HG03108 (cell line): Measurements from ENCODE around the gene BRD4.
A peak's percentile ranks its signal among the peaks of the same experiment; 100 is the strongest.

ENCODE experiments used
- ATAC-seq: cut with Tn5 transposase; IDR thresholded peaks from one replicate; pipeline ENCODE4 v1.9.1; 2021; ENCODE audit warnings: moderate library complexity; ENCODE audit not compliant: unreplicated experiment

The BRD4 gene

DNA sequence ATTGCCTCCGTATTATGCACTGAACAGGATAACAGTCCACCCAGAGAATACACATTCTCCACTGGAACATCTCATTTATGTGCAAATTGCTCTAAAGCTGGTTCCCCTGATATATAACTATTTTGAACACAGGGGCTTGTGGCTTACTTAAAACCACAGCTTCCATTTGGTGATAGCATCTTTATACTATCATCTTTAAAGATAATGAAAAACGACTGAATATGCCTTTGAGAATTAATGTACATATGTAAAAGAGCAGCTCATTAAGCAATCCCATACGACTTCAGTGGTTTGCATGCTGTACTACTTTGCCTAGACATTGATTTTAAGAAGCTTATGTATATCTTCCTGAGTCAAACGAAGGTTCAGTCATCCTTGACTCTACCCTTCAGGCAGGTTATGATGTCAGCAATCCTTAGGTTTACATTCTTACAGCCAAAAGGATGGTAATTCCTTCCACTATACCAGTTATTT is 40.8 kb downstream of the BRD4 start:
- ATAC-seq, result no peak

DNA sequence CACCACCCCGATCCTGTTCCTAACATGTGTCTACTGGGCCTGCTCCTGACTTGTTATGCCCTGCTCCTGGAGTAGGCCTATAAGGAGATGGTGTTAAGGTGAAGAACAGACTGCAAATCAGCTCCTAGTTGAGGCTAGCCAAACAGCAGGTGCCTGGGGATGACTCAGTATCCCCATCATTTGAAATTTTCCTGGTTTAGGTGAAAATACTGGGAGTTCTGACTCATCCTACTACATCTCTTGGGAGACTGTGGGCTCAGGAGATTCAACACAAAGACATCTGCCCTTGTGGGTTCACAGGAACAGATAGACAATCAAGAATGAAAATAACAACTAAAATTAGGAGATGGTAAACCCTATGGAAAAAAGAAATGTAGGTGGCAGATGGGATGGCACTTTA is 41.2 kb downstream of the BRD4 start:
- no peak for ATAC-seq

DNA sequence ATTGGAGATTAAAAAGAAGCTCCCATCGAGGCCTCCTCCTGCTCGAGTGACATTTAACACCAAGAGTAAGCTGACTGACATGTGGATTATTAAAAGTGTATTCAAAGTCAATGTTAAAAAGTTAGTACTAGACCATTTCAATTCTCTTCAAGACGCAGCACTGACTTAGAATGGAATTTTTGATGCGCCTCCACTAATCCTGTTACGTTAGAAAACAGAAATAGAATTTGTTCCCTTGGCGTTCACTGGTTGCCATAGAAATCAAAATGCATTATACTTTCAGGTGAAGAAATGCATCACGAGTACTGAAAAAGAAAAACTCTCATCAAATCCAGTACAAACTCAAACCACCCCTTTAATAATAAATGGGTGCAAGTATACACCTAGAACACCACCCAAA is 42.2 kb downstream of the BRD4 start:
- no peak for ATAC-seq

DNA sequence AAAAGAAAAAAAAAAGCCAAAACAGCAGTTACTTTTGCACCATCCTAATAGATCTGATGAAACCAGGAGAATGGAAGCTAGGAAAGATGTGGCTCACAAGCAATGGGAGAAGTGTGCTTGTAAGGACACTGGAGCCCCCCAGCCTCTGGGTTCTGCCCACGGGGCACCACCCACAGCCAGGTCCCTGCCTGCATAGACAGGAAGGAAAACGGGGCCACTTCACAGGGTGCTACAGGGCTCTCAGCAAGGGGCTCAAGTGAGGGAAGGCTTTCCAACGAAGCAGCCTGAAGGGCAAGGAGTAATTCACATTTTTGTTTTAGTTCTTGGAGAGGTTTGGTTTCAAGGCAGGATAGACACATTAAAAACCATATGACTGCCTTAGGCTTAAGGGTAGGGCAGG is 42.7 kb downstream of the BRD4 start:
- ATAC-seq, result no peak

DNA sequence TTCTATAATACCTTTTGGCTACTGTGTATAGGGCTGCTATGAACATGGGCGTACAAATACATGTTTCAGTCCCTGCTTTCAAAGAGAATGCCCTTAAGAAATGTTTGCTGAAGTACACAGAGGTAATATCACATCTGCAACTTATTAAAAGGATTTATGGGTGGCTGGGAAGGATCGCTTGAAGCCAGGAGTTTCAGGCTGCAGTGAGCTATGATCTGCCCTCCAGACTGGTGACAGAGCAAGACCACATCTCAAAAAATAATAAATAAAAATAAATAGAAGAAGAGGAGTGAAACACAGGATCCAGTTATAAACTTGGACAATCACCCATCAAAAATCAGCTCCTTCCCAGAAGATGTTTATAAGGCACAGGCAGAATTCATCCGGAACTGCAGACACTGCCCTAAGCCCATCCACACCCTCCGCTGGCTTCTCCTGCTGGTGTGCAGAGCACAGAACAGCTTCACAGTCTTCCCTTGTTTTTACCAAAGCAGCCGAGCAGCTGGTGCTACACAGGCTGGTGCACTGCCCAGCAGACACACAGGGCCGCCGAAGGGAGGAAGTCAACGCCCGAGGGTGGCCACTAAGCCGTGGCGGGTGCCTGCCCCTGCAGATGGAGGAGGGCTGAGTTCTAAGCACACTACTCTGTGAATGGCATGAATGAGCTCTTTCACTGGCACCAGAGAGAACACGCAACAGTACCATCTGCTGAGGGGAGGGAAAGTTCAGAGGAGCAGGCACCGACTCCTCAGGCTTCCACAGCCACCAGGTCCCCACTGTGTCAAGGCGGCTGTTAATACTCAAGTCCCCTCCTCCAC is 44.0 kb downstream of the BRD4 start:
- peak; percentile 46 for ATAC-seq

DNA sequence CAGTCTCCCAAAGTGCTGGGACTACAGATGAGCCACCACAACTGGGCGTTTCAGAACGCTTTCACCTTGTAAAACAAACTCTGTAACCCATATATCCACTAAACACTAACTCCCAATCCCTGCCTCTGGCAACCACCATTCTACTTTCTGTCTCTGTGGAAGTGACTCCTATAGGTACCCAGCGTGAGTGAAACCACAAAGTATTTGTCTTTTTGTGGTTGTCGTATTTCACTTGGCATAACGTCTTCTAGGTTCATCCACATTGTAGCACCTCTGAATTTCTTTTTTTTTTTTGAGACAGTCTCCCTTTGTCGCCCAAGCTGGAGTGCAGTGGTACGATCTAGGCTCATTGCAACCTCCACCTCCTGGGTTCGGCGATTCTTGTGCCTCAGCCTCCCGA is 44.8 kb downstream of the BRD4 start:
- no peak for ATAC-seq

DNA sequence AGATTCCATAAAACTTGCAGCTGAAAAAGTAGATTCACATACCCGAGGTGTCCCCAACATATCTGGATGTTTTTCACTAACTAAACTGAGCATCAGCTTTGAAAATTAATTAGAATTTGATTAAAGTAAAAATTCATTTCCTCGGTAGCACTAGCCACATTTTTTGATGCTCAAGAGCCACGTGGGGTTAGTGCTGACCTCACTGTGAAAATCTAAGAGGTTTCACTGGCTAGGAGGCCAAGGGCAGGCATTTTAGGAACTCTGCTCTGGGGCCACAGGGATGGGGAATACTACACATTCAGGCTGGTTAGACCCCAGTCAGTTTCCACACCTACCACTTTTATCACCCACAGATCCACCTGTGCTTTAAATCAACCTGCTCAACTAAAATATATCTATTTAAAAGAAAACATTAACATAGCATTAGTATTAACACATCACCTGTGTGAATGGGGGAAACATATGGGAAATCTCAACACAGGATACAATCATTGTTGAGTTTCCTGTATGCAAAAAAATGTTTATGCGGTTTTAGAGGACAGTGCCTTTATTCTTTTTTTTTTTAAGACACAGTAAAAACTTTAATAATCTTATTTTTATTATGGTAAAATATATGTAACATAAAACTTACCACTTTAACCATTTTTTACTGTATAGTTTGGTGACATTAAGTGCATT is 45.5 kb downstream of the BRD4 start:
- no peak for ATAC-seq

DNA sequence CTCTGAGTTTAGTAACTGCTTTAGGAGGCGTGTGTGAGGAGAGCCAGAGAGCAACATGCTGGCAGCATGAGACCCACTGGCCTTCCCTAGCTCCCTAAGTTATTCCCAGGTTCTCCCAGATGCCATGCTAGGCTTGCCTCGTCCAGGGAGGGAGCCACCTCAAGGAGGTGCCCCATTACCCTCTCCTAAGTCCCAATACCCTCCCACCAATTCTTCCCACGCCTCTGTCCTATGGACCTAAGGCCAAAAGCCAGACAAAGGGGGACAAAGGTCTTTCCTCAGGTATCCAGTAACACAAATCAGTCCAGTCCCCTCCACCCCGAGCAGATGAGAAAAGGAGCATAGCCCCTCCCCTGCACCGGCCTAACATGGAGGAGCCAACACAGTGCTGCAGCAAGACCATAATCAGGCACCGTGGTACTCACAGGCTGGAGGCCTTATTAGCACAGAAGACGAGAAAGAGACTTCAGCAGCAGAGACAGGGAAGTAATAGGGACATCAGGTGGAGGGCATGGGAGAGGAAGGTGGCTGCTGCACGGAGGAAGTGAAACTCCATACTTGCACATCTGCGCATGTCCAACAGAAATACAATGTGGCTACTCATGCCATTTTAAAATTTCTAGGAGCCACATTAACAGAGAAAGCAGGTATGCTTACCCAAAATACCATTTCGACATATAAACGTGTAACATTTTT is 46.3 kb downstream of the BRD4 start:
- no peak for ATAC-seq

DNA sequence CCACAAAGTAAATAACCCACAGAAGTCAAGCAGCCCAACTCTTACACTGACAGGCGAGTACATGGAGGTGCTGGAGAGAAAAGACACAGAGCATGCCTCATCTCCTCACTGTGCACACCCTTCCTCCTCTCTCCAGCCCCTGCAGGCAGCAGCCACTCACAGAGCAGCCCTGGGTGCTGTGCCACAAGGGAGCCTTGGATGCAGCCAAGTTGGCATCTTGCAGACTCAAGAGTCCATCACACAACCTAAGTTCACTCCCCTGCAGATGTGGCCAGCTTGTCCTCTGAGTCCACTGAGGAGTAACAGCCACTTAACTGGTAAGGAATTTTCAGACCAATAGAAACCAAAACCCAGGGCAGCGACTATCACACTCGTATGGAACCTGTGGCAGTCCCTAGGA is 47.4 kb downstream of the BRD4 start:
- ATAC-seq, result no peak

DNA sequence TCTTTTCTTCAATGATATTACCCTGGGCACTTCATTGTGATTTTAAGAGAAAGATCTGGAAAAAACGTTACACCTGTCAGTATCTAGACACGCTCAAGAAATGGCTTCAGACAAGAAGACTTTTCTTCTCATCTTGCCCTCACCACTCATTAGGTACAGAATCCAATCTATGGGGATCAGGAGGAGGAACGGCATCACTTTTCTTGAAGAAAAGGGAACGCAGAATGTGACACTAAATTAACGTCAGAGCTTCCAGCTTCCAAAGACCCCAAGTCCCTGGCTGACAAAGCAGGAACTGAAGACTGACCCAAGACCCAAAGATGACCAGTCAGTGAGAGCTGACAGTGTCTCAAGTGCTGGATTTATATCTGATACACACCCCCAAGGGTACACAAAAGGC is 48.2 kb downstream of the BRD4 start:
- ATAC-seq, result no peak

DNA sequence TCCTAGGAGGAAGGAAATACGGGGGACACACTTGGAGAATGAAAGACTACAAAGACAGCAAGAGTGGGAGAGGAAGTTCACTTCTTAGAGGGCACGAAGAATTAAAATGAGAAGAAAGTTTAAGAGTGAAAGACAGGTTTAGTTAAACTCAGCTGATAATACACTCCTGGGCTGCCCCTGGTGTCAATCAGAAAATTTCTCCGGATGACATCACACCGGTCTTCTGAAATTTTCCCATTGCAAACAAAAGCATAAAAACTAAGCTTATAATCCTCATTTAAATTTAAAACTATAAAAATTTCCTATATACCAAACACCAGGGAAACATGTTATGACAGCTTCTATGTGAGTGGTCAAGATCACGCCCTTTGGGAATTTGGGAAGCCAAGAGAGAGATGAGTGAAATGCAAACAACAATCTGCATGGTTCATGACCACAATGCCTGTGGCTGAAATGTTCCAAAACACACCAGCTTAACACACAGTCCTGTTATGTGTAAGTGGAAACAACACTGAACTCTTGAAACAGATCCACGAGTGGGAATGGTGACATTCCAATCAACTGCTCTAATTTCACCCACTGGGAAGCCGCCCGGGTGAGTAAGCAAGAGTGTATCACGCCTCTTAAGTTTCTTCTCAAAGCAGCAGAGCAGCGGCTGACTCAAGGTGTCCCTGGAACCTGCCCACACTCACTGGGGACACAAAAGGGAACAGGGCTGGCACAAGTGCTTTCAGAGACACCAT is 49.0 kb downstream of the BRD4 start:
- no peak for ATAC-seq

DNA sequence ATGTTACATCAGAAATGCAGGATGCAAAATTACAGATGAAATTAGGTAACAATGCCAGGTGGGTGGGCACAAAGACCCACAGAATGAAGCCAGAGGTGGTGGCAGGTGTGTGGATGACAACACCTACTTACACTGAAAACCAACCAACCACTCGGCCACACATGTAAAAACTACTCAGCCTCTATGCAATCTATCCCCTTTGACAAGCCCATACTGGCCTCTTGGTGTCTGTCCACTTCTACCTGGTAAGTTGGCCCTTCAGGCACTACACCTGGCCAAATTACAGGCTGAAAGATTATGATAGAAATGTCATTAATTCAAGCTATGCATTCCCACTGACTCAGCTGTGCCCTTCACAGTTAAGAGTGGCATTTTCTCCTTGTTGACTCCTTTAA is 50.0 kb downstream of the BRD4 start:
- ATAC-seq, result no peak

DNA sequence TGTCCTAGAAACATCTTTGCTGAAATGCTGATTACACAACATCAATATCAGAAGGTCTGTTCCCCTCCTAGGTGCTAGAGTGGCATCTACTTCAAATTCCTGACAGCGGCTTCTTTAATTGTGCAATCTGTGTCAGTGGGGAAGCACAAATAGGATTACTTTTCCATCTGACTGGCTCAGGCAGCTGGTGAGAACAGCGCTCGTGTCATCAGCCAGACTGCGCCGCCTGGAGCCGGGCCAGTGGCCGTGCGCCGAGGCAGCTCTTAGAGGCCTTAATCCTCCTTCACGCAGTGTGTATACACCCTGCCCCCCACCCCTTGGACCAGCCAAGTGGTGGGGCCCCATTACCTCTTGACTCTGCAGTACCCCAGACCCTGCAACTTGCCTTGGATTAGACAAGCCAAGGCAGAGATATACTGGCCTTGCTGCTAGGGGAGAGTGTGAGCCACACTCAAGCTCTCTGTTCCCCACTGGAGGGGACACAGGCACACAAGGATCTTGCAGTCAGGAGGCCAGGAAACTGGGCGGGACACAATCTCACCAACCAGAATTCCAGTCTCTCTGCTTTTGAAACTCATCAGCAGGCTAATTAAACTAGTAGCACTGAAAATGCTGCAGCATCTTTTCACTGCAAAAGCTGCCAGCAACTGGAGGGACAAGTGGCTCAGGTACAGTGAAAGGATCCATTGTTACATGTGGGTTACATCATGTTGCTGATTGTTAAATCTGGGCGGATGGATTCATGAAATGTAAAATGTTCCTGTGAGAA is 51.2 kb downstream of the BRD4 start:
- ATAC-seq, result no peak

DNA sequence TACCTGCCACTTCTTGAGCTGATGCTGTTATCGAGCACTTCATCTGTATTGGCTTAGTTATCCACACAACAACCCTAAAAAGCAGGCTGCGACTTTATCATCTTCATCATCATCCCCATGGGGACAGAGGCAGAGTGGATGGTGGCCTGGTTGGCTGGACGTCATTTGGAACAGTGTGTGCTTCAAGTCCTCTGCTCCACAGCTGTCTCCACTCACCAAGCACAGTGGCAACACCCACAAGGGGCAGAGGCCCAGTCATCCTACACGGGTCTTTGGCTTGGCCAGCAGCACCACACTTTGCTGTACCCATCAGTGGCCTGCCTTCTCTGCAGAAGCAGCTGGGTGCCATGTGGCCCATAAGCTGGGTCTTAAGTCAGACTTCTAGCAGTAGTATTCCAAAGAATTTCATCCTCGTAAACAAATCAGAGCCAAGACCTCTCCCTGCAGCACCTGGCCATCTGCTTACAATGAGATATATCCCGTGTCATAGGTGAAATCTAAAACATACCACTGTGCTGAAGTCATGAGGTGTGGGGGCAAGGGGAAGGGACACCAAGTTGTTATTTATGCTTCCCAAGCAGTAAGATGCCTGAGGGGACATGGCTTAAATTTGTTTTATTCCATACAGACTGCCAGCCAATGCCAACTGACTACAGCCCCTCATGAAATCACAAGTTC is 52.2 kb downstream of the BRD4 start:
- no peak for ATAC-seq

DNA sequence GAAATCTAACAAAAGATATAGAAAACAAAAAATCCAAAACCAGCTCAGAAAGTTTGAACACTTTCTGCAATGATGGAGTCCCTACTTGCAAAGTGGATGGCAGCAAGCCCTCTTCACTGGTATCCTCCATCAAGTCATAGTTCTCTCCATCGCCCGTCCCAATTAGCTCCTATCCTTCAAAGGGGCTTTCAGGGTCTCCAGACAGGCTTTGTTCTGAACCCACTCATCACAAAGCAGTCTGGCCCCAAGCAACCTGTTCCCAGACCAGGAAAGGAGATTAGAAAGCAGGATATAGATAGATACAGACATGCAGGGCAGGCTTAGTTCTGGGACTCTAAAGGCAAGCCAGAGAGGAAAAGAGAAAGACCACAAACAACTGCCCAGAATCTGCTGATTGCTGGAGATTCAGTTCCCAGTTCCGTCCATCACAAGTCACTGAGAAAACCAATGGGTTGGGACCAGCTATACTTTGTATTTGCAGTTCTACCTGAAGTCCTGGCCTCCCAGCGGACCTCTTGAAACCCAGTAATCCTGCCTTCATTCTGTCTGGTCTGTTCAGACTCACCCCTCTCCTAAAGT is 52.9 kb downstream of the BRD4 start:
- ATAC-seq, result no peak

DNA sequence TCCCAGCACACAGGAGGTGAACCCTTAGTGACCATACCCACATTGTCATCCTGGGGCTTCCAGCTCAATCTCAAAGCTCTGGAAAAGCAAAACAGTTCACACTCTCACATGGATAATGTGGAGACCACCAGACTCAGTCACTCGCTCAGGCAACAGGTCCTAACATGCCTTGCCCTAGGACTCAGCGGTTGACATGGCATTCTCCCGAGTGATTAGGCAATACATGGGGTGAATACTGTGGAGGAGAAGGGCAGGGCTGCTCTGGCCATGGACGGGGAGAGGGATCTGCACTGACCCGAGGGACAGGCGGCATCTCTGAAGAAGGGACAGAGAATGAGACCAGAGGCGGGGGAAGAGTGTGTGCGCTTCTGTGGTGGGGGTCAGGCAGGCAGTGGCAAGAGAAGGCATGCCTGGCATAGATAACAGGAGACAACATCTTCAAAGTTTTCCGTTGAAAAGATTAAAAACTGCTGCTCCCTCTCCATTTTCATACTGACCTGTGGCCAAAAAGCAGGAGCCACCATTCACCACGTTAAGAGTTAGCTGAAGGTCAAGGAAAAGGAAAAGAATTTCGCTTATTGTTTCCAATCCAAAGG is 55.6 kb downstream of the BRD4 start:
- no peak for ATAC-seq

DNA sequence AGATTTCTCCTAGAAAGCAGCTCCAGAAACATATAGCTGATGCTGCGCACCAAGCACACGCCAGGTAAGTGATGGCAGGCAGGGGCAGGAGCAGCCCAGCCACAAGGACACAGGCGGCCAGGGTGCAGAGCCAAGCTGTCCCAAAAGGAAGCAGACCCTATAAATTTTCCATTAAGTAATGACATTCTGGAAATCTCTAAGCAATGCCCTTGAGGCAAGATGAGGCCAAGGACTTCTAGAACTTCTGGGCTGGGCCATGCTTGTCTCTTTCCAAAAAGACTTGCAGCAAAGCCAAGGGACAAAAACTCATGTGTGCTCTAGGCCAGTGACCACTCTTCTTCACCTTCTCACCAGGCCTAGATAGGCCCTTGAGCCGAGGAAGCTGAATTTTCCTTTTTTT is 57.9 kb downstream of the BRD4 start:
- no peak for ATAC-seq

DNA sequence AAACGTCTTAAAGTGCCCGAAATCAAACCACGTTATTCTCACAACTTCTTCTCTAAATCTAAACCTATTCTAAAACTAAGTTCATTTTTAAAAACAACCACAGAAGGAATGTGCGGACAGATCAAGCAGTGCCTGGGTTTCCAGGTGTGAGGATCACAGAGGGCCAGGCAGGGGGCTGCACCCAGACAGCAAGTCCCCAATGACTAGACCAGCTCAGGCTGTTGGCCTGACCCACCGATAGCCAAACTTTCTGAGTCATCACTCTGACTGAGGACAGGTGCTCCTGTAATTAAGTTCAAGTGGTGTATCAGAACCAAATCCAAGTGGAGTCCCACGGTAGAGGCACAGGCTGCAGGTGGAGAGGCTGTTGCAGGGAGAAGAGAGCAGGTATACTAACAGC is 62.5 kb downstream of the BRD4 start:
- ATAC-seq, result no peak

DNA sequence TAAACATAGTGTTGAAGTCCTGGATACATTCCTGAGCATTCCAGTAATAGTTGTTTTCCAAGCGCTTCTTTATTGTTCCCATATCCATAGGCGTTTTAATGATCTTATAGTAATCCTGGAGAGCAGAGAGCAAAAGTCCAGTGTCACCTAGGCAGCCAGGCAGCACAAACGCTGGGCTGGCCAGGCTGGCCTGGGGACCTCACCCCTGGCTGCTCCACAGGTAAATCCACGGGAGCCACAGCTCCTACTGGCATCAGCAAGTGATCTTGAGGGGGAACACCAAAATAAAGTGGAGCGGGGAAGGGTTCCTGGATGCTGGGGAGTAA is 63.4 kb downstream of the BRD4 start:
- ATAC-seq, result no peak
